ENCODE data around the gene MICU1. TPM values are rescaled to one million over a fixed set of nuclear protein-coding genes. Genes with fewer than 3 reads are reported as not detected.

MICU1 gene
- total and polyA plus RNA-seq, 2 donors from 2014 or later = 46.3 to 89.9 TPM

- Histone ChIP-seq H3K9me3 (ENCODE audit: control insufficient read depth in 2 of 3, insufficient read depth in 1 of 3, low read length in 3 of 3) (no peaks in the 10 kb centered on the region), H3K27me3 (ENCODE audit: control insufficient read depth, insufficient read depth, low read length) (no peaks in the 10 kb centered on the region), H3K4me1 (ENCODE audit: control insufficient read depth in 2 of 3, insufficient read depth in 2 of 3, low read depth in 1 of 3, low read length in 3 of 3) (no peaks in the 10 kb centered on the region), H3K4me3 (ENCODE audit: low read length in 3 of 3) (no peak overlapping the region), H3K36me3 (ENCODE audit: control insufficient read depth in 2 of 3, insufficient read depth in 3 of 3, low read length in 3 of 3) (no peaks in the 10 kb centered on the region), H3K9ac (ENCODE audit: low read length in 3 of 3) (no peak overlapping the region), H3K27ac (ENCODE audit: low read depth in 2 of 2, low read length in 2 of 2) (no peak overlapping the region)
- FAIRE-seq = no peak
- no peak for DNase-seq
- no peak for TF ChIP-seq CTCF (IDR thresholded peaks at IDR 0.05; ENCODE audit: borderline replicate concordance, extremely low read depth, insufficient read depth)
- intact Hi-C loops (cut with DNase I) = no loop called here
Measured at GRCh38 chr10:72485701-72486100, 140.2 kb downstream of the MICU1 start.

GRCh38 chr10:72484521-72484920 is 141.4 kb downstream of the MICU1 start:
- H3K9me3 ChIP-seq (ENCODE audit: control insufficient read depth in 2 of 3, insufficient read depth in 1 of 3, low read length in 3 of 3) = no peaks in the 10 kb centered on the region
- no peak for DNase-seq
- H3K4me3 ChIP-seq (ENCODE audit: low read length in 3 of 3) = no peak overlapping the region
- no peaks in the 10 kb centered on the region for H3K36me3 ChIP-seq (ENCODE audit: control insufficient read depth in 2 of 3, insufficient read depth in 3 of 3, low read length in 3 of 3)
- H3K9ac ChIP-seq (ENCODE audit: low read length in 3 of 3) = no peak overlapping the region
- no peak for FAIRE-seq
- H3K27ac ChIP-seq (ENCODE audit: low read depth in 2 of 2, low read length in 2 of 2) = no peak overlapping the region
- H3K4me1 ChIP-seq (ENCODE audit: control insufficient read depth in 2 of 3, insufficient read depth in 2 of 3, low read depth in 1 of 3, low read length in 3 of 3) = no peaks in the 10 kb centered on the region
- H3K27me3 ChIP-seq (ENCODE audit: control insufficient read depth, insufficient read depth, low read length) = no peaks in the 10 kb centered on the region
- intact Hi-C loops (cut with DNase I) = no loop called here
- TF ChIP-seq CTCF (IDR thresholded peaks at IDR 0.05; ENCODE audit: borderline replicate concordance, extremely low read depth, insufficient read depth) = no peak

- Histone ChIP-seq H3K4me3 (ENCODE audit: low read length in 3 of 3) (no peak overlapping the region), H3K27me3 (ENCODE audit: control insufficient read depth, insufficient read depth, low read length) (no peaks in the 10 kb centered on the region), H3K4me1 (ENCODE audit: control insufficient read depth in 2 of 3, insufficient read depth in 2 of 3, low read depth in 1 of 3, low read length in 3 of 3) (no peaks in the 10 kb centered on the region), H3K9ac (ENCODE audit: low read length in 3 of 3) (no peak overlapping the region), H3K36me3 (ENCODE audit: control insufficient read depth in 2 of 3, insufficient read depth in 3 of 3, low read length in 3 of 3) (no peaks in the 10 kb centered on the region), H3K27ac (ENCODE audit: low read depth in 2 of 2, low read length in 2 of 2) (no peak overlapping the region), H3K9me3 (ENCODE audit: control insufficient read depth in 2 of 3, insufficient read depth in 1 of 3, low read length in 3 of 3) (no peaks in the 10 kb centered on the region)
- no peak for FAIRE-seq
- intact Hi-C loops (cut with DNase I) = no loop called here
- no peak for TF ChIP-seq CTCF (IDR thresholded peaks at IDR 0.05; ENCODE audit: borderline replicate concordance, extremely low read depth, insufficient read depth)
- no peak for DNase-seq
Measured at GRCh38 chr10:72483471-72483870, 142.4 kb downstream of the MICU1 start.

- H3K36me3 ChIP-seq (ENCODE audit: control insufficient read depth in 2 of 3, insufficient read depth in 3 of 3, low read length in 3 of 3) = peaks cover 0 to 6% (median 2%) of the 10 kb centered on the region in 3 donors
- H3K4me1 ChIP-seq (ENCODE audit: control insufficient read depth in 2 of 3, insufficient read depth in 2 of 3, low read depth in 1 of 3, low read length in 3 of 3) = no peaks in the 10 kb centered on the region
- no peak overlapping the region for H3K4me3 ChIP-seq (ENCODE audit: low read length in 3 of 3)
- FAIRE-seq (no peak), DNase-seq (no peak)
- intact Hi-C loops (cut with DNase I) = no loop called here
- H3K27ac ChIP-seq (ENCODE audit: low read depth in 2 of 2, low read length in 2 of 2) = no peak overlapping the region
- no peak for TF ChIP-seq CTCF (IDR thresholded peaks at IDR 0.05; ENCODE audit: borderline replicate concordance, extremely low read depth, insufficient read depth)
- no peaks in the 10 kb centered on the region for H3K27me3 ChIP-seq (ENCODE audit: control insufficient read depth, insufficient read depth, low read length)
- H3K9ac ChIP-seq (ENCODE audit: low read length in 3 of 3) = no peak overlapping the region
- no peaks in the 10 kb centered on the region for H3K9me3 ChIP-seq (ENCODE audit: control insufficient read depth in 2 of 3, insufficient read depth in 1 of 3, low read length in 3 of 3)
Measured at GRCh38 chr10:72480861-72481260, 145.0 kb downstream of the MICU1 start.

Measured in kidney (tissue), 14 donors.